NAMALWA (cell line): Measurements from ENCODE around the gene DDX53.

Source experiments
- DNase-seq: peaks from one replicate; pipeline ENCODE4 v3.0.0-alpha.2; 2015; ENCODE audit warnings: low spot score

Gene DDX53

GRCh38 chrX:22999696-23000223 is at the start of gene DDX53:
Gene DDX53 (plus strand): TSS chrX:22999960. CDS start chrX:23000058, 98 bp downstream.
- DNase-seq: no peak

- DNase-seq: peak; percentile 2
Measured at GRCh38 chrX:22950269-22951266, 49.2 kb upstream of the DDX53 start.

- no peak for DNase-seq
Measured at GRCh38 chrX:22952010-22952409, 47.8 kb upstream of the DDX53 start.

- DNase-seq: no peak
Measured at GRCh38 chrX:22958250-22958649, 41.5 kb upstream of the DDX53 start.

- no peak for DNase-seq
Measured at GRCh38 chrX:22959204-22959920, 40.4 kb upstream of the DDX53 start.

GRCh38 chrX:22963196-22963595 is 36.6 kb upstream of the DDX53 start:
- no peak for DNase-seq

GRCh38 chrX:22968494-22968893 is 31.3 kb upstream of the DDX53 start:
- DNase-seq: no peak

- DNase-seq: no peak
Measured at GRCh38 chrX:22969411-22969810, 30.3 kb upstream of the DDX53 start.

GRCh38 chrX:22970861-22971260 is 28.9 kb upstream of the DDX53 start:
- no peak for DNase-seq

GRCh38 chrX:22974616-22975015 is 25.1 kb upstream of the DDX53 start:
- no peak for DNase-seq

GRCh38 chrX:22975786-22976185 is 24.0 kb upstream of the DDX53 start:
- DNase-seq: no peak

- DNase-seq: no peak
Measured at GRCh38 chrX:22985958-22986357, 13.8 kb upstream of the DDX53 start.

GRCh38 chrX:22987452-22987851 is 12.3 kb upstream of the DDX53 start:
- no peak for DNase-seq

GRCh38 chrX:23003116-23003515 is 3.4 kb downstream of the DDX53 start:
- DNase-seq: no peak

GRCh38 chrX:23008431-23009099 is 8.8 kb downstream of the DDX53 start:
- DNase-seq: peak; percentile 29

GRCh38 chrX:23012162-23012561 is 12.4 kb downstream of the DDX53 start:
- no peak for DNase-seq

GRCh38 chrX:23012636-23013035 is 12.9 kb downstream of the DDX53 start:
- DNase-seq: no peak

- no peak for DNase-seq
Measured at GRCh38 chrX:23013366-23013765, 13.6 kb downstream of the DDX53 start.

- DNase-seq: no peak
Measured at GRCh38 chrX:23031600-23031999, 31.8 kb downstream of the DDX53 start.

GRCh38 chrX:23035493-23035892 is 35.7 kb downstream of the DDX53 start:
- DNase-seq: no peak

GRCh38 chrX:23046443-23046842 is 46.7 kb downstream of the DDX53 start:
- DNase-seq: no peak
